H9 (cell line): ENCODE measurements around the gene CUEDC1. TPM values are rescaled to one million over a fixed set of nuclear protein-coding genes. Genes with fewer than 3 reads are reported as not detected.

ENCODE experiments used
- DNase-seq: peaks from one replicate; pipeline ENCODE4 v3.0.0-alpha.2; 2017
- H2AFZ ChIP-seq: one replicate; pipeline ENCODE4 v1.6.1; 2013; ENCODE audit warnings: mild to moderate bottlenecking, low read length, control low read depth, moderate library complexity
- H2AK5ac ChIP-seq: 2 replicates; pipeline ENCODE4 v1.6.1; 2013; ENCODE audit warnings: low read length, control low read depth, mixed read lengths; ENCODE audit not compliant: insufficient read length
- H2BK120ac ChIP-seq: one replicate; pipeline ENCODE4 v1.6.1; 2013; ENCODE audit warnings: low read depth, mild to moderate bottlenecking, low read length, control low read depth, inconsistent platforms; ENCODE audit not compliant: poor library complexity, severe bottlenecking
- H2BK12ac ChIP-seq: 2 replicates; pipeline ENCODE4 v1.6.1; 2013; ENCODE audit warnings: low read length, control low read depth, mixed read lengths, low read depth; ENCODE audit not compliant: insufficient read length
- H2BK15ac ChIP-seq: 2 replicates; pipeline ENCODE4 v1.6.1; 2013; ENCODE audit warnings: low read depth, low read length, control low read depth
- H2BK20ac ChIP-seq: one replicate; pipeline ENCODE4 v1.6.1; 2013; ENCODE audit warnings: low read depth, mild to moderate bottlenecking, low read length, control low read depth, inconsistent platforms; ENCODE audit not compliant: poor library complexity, severe bottlenecking
- H2BK5ac ChIP-seq: 2 replicates; pipeline ENCODE4 v1.6.1; 2013; ENCODE audit warnings: low read length, control low read depth, mixed read lengths; ENCODE audit not compliant: insufficient read length
- H3K14ac ChIP-seq: 2 replicates; pipeline ENCODE4 v1.6.1; 2013; ENCODE audit warnings: low read length, control low read depth; ENCODE audit not compliant: insufficient read depth
- H3K18ac ChIP-seq: 2 replicates; pipeline ENCODE4 v1.6.1; 2013; ENCODE audit warnings: low read depth, mild to moderate bottlenecking, mixed read lengths, low read length, control low read depth; ENCODE audit not compliant: insufficient read length
- H3K23ac ChIP-seq: 2 replicates; pipeline ENCODE4 v1.6.1; 2013; ENCODE audit warnings: low read length, control low read depth, mixed read lengths, low read depth; ENCODE audit not compliant: insufficient read length
- H3K23me2 ChIP-seq: 2 replicates; pipeline ENCODE4 v1.6.1; 2013; ENCODE audit warnings: low read depth, mild to moderate bottlenecking, mixed read lengths, low read length, control low read depth; ENCODE audit not compliant: insufficient read length, poor library complexity, severe bottlenecking
- H3K27ac ChIP-seq: 2 replicates; pipeline ENCODE4 v1.5.1; 2013; ENCODE audit warnings: low read length, control low read depth, mixed read lengths, low read depth; ENCODE audit not compliant: insufficient read length
- H3K27me3 ChIP-seq: 2 replicates; pipeline ENCODE4 v1.6.1; 2013; ENCODE audit warnings: low read length, control low read depth, inconsistent platforms; ENCODE audit not compliant: insufficient read depth
- H3K4ac ChIP-seq: 2 replicates; pipeline ENCODE4 v1.6.1; 2013; ENCODE audit warnings: low read depth, mild to moderate bottlenecking, control low read depth, inconsistent platforms, low read length, moderate library complexity
- H3K4me1 ChIP-seq: 2 replicates; pipeline ENCODE4 v1.6.1; 2013; ENCODE audit warnings: low read length, control low read depth, inconsistent platforms; ENCODE audit not compliant: insufficient read depth
- H3K4me2 ChIP-seq: 2 replicates; pipeline ENCODE4 v1.6.1; 2013; ENCODE audit warnings: low read length, control low read depth, mixed read lengths; ENCODE audit not compliant: insufficient read length, insufficient read depth
- H3K56ac ChIP-seq: 2 replicates; pipeline ENCODE4 v1.6.1; 2013; ENCODE audit warnings: low read depth, mild to moderate bottlenecking, mixed read lengths, low read length, control low read depth; ENCODE audit not compliant: insufficient read length
- H3K79me1 ChIP-seq: 2 replicates; pipeline ENCODE4 v1.6.1; 2013; ENCODE audit warnings: low read depth, mild to moderate bottlenecking, moderate library complexity, low read length, control low read depth, inconsistent platforms; ENCODE audit not compliant: insufficient read depth, poor library complexity, severe bottlenecking
- H3K79me2 ChIP-seq: 2 replicates; pipeline ENCODE4 v1.6.1; 2013; ENCODE audit warnings: low read length, control low read depth, inconsistent platforms; ENCODE audit not compliant: insufficient read depth
- H3K9ac ChIP-seq: 2 replicates; pipeline ENCODE4 v1.6.1; 2013; ENCODE audit warnings: low read length, control low read depth, mixed read lengths; ENCODE audit not compliant: insufficient read length; ENCODE audit errors: extremely low read depth
- H3K9me3 ChIP-seq: one replicate; pipeline ENCODE4 v1.6.1; 2013; ENCODE audit warnings: low read depth, low read length, inconsistent platforms; ENCODE audit not compliant: control insufficient read depth
- H3T11ph ChIP-seq: one replicate; pipeline ENCODE4 v1.6.1; 2013; ENCODE audit warnings: mild to moderate bottlenecking, low read length, control low read depth, inconsistent platforms
- H4K20me1 ChIP-seq: one replicate; pipeline ENCODE4 v1.6.1; 2013; ENCODE audit not compliant: control insufficient read depth, insufficient read length, insufficient read depth
- H4K5ac ChIP-seq: 2 replicates; pipeline ENCODE4 v1.6.1; 2013; ENCODE audit warnings: low read depth, mild to moderate bottlenecking, mixed read lengths, low read length, control low read depth; ENCODE audit not compliant: insufficient read length
- H4K8ac ChIP-seq: replicated peaks from 2 replicates; pipeline ENCODE4 v1.6.1; 2013; ENCODE audit warnings: low read length, control low read depth, mixed read lengths, low read depth; ENCODE audit not compliant: insufficient read length
- H4K91ac ChIP-seq: 2 replicates; pipeline ENCODE4 v1.6.1; 2013; ENCODE audit warnings: low read depth, mild to moderate bottlenecking, moderate library complexity, mixed read lengths, low read length, control low read depth; ENCODE audit not compliant: insufficient read length
- H3K27ac Mint-ChIP-seq, 3 experiments: 2 replicates in 2 of 3; 3 replicates in 1 of 3; pipeline ENCODE4 v1.8.0; 2020 to 2021; ENCODE audit warnings: mixed read lengths in 3 of 3, mild to moderate bottlenecking in 1 of 3, moderate library complexity in 1 of 3
- H3K27me3 Mint-ChIP-seq: 2 replicates; pipeline ENCODE4 v1.8.0; 2021; ENCODE audit warnings: low read depth, mild to moderate bottlenecking, moderate library complexity, mixed read lengths
- H3K36me3 Mint-ChIP-seq, 3 experiments: 2 replicates in 2 of 3; 3 replicates in 1 of 3; pipeline ENCODE4 v1.8.0; 2020 to 2021; ENCODE audit warnings: low read depth in 3 of 3, mixed read lengths in 3 of 3; ENCODE audit not compliant: insufficient read depth in 1 of 3
- H3K4me1 Mint-ChIP-seq, 2 experiments: 2 replicates each; pipeline ENCODE4 v1.8.0; 2020; ENCODE audit warnings: mixed read lengths in 2 of 2
- H3K4me3 Mint-ChIP-seq, 2 experiments: 2 replicates in 1 of 2; 3 replicates in 1 of 2; pipeline ENCODE4 v1.8.0; 2020 to 2021; ENCODE audit warnings: mild to moderate bottlenecking in 2 of 2, mixed read lengths in 2 of 2, moderate library complexity in 1 of 2
- H3K9me3 Mint-ChIP-seq, 2 experiments: 2 replicates in 1 of 2; 3 replicates in 1 of 2; pipeline ENCODE4 v1.8.0; 2020; ENCODE audit warnings: mild to moderate bottlenecking in 2 of 2, mixed read lengths in 2 of 2, moderate library complexity in 1 of 2
- WGBS: extraction: QIAGEN DNeasy Blood & Tissue Kit; methylation state at CpG from one replicate; pipeline ENCODE4 v1.1.7; 2013; ENCODE audit warnings: missing lambda C conversion rate, low lambda C conversion rate, mixed read lengths; ENCODE audit not compliant: insufficient read length; ENCODE audit errors: extremely low coverage; 5-methylcytosine and 5-hydroxymethylcytosine counted together
- total RNA-seq: library from RNA; stranded (reverse); gene quantifications from 2 replicates; pipeline ENCODE4 v1.2.1, GENCODE V29; 2021
- TF ChIP-seq, protein P1 (sequence below): fragments of 200-600 bp; sonication (generic); conservative IDR thresholded peaks from 3 replicates; pipeline ENCODE4 v1.8.0; 2021; ENCODE audit warnings: antibody characterized with exemption, mild to moderate bottlenecking

CUEDC1 gene
- total RNA-seq, 1 experiment from 2014 or later = 7.3 TPM

DNA sequence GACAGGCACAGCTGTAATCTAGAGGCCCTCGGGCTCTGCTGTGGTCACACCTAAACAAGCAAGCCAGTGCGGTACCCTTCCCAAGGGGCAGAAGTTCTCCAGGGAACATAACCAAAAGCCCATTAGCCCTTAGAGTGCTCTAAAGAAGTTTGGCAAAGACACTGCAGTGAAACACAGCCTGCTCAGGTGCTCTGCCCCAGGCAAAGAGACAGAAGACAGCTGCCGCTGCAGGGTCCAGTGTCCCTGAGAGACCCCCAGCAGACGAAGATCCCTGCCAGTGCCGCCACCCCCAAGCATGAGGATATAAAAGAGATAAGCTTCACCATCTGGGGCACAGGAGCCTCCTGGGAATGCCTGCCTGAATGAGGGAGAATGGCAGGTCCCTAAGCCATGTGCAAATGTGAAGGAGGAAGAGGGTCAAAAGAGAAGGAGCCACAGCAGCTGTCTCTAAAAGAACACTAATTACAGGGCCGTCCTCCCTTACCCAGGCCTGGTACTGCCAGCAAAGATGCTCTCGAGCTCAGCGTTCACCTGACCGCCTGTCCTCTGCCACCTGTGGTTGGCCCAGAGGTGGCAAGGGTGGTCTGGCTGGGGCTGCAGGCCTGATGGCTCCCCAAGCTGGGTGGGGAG lies 29.7 kb downstream of the CUEDC1 start:
- Histone ChIP-seq H3T11ph (no peak overlapping the region), H3K18ac (no peak overlapping the region), H2AFZ (no peak overlapping the region), H4K5ac (no peak overlapping the region), H3K9ac (no peak overlapping the region), H3K27ac (no peak overlapping the region), H2AK5ac (no peak overlapping the region), H3K4ac (no peak overlapping the region), H2BK12ac (no peak overlapping the region), H2BK120ac (no peak overlapping the region), H2BK15ac (no peak overlapping the region), H3K79me2 (no peaks in the 10 kb centered on the region), H4K8ac (no peak overlapping the region), H4K20me1 (no peaks in the 10 kb centered on the region), H3K9me3 (no peaks in the 10 kb centered on the region), H2BK20ac (no peak overlapping the region), H3K4me2 (no peak overlapping the region), H3K27me3 (no peaks in the 10 kb centered on the region; the same call in 1 of the 2 replicates), H2BK5ac (no peak overlapping the region), H3K4me1 (no peaks in the 10 kb centered on the region), H4K91ac (no peak overlapping the region), H3K23me2 (no peaks in the 10 kb centered on the region), H3K79me1 (no peaks in the 10 kb centered on the region), H3K23ac (no peak overlapping the region), H3K56ac (no peak overlapping the region), H3K14ac (no peak overlapping the region)
- Mint-ChIP-seq H3K9me3 (no peaks in the 10 kb centered on the region), H3K36me3 (no peaks in the 10 kb centered on the region; a peak in 1 of 7 replicates), H3K4me3 (no peak overlapping the region), H3K4me1 (peaks cover 19 to 43% of the 10 kb centered on the region in 2 experiments), H3K27ac (no peak overlapping the region), H3K27me3 (peaks cover 74% of the 10 kb centered on the region)
- WGBS = no CpG with 5 or more reads among the region's 9 CpGs
- TF ChIP-seq, protein P1, sequence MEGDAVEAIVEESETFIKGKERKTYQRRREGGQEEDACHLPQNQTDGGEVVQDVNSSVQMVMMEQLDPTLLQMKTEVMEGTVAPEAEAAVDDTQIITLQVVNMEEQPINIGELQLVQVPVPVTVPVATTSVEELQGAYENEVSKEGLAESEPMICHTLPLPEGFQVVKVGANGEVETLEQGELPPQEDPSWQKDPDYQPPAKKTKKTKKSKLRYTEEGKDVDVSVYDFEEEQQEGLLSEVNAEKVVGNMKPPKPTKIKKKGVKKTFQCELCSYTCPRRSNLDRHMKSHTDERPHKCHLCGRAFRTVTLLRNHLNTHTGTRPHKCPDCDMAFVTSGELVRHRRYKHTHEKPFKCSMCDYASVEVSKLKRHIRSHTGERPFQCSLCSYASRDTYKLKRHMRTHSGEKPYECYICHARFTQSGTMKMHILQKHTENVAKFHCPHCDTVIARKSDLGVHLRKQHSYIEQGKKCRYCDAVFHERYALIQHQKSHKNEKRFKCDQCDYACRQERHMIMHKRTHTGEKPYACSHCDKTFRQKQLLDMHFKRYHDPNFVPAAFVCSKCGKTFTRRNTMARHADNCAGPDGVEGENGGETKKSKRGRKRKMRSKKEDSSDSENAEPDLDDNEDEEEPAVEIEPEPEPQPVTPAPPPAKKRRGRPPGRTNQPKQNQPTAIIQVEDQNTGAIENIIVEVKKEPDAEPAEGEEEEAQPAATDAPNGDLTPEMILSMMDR = no peak
- DNase-seq = no peak
